Measurements from ENCODE around the gene ZBTB7C.

- no peak for TF ChIP-seq NFIC (IDR thresholded peaks at IDR 0.05)
- TF ChIP-seq KDM1A (IDR thresholded peaks at IDR 0.05), result no peak
- TF ChIP-seq POLR2AphosphoS5 (IDR thresholded peaks at IDR 0.05; ENCODE audit: control insufficient read depth, insufficient read depth, low read depth, low read length), result no peak
- TF ChIP-seq TEAD4 (IDR thresholded peaks at IDR 0.05; ENCODE audit: low read length), result no peak
- no peak for TF ChIP-seq TEAD4 (CRISPR knock-in tag; IDR thresholded peaks at IDR 0.05; ENCODE audit: borderline replicate concordance)
- TF ChIP-seq IRF2 (CRISPR knock-in tag; IDR thresholded peaks at IDR 0.05), result no peak
- TF ChIP-seq, protein P1, sequence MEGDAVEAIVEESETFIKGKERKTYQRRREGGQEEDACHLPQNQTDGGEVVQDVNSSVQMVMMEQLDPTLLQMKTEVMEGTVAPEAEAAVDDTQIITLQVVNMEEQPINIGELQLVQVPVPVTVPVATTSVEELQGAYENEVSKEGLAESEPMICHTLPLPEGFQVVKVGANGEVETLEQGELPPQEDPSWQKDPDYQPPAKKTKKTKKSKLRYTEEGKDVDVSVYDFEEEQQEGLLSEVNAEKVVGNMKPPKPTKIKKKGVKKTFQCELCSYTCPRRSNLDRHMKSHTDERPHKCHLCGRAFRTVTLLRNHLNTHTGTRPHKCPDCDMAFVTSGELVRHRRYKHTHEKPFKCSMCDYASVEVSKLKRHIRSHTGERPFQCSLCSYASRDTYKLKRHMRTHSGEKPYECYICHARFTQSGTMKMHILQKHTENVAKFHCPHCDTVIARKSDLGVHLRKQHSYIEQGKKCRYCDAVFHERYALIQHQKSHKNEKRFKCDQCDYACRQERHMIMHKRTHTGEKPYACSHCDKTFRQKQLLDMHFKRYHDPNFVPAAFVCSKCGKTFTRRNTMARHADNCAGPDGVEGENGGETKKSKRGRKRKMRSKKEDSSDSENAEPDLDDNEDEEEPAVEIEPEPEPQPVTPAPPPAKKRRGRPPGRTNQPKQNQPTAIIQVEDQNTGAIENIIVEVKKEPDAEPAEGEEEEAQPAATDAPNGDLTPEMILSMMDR (IDR thresholded peaks at IDR 0.05 in 2 of 3, conservative IDR thresholded peaks at IDR 0.05 in 1 of 3; ENCODE audit: insufficient read depth in 2 of 3, low read depth in 1 of 3, low read length in 3 of 3), result no peak
Measured at GRCh38 chr18:48002933-48003365, 406.2 kb downstream of the ZBTB7C start.

Measured in K562 (cell line).